Measurements from ENCODE around the gene PLLP.
"Not testable (repeated sequence)": the region's sequence is repeated elsewhere in the genome, so short reads cannot be mapped to it uniquely, and the experiment has no call there.

Gene PLLP

DNA sequence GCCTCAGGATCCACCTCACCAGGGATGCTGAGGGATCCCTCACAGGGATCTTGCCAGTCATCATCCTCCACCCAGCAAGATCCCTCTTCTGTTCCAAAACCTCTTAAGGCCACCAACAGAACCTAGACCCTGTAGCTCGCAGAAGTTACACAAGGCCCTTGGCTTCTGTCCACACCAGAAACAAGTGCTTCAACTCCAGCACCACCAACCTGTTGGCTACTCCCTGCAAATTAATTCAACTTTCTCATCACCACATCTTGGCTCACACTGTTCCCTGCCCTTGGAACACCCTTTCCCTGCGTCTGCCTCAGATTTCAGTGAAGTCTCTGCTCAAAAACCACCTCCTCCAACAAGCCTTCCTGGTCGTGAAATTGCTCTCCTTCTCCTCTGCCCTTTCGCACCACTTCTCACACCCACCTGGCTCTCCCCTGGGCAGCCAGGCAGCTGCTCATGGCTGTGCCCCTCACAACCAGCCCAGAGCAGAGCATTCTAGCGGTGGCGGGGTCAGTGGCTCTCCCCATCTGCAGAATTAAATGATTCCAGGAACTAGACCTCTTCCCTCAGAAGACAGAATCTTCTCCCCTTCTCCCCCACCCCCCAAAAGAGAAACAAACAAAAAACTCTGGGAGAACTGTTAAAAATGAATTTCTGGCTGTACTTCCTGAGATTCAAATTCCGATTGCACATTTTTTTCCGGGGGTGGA, 1.8 kb downstream of the PLLP start:
- DNase-seq (ENCODE audit: low read depth) = no peak
- no peak overlapping the region for H3K4me3 ChIP-seq (ENCODE audit: low read depth, low read length)
- TF ChIP-seq, protein P1, sequence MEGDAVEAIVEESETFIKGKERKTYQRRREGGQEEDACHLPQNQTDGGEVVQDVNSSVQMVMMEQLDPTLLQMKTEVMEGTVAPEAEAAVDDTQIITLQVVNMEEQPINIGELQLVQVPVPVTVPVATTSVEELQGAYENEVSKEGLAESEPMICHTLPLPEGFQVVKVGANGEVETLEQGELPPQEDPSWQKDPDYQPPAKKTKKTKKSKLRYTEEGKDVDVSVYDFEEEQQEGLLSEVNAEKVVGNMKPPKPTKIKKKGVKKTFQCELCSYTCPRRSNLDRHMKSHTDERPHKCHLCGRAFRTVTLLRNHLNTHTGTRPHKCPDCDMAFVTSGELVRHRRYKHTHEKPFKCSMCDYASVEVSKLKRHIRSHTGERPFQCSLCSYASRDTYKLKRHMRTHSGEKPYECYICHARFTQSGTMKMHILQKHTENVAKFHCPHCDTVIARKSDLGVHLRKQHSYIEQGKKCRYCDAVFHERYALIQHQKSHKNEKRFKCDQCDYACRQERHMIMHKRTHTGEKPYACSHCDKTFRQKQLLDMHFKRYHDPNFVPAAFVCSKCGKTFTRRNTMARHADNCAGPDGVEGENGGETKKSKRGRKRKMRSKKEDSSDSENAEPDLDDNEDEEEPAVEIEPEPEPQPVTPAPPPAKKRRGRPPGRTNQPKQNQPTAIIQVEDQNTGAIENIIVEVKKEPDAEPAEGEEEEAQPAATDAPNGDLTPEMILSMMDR (IDR thresholded peaks at IDR 0.05; ENCODE audit: insufficient read depth, low read depth, low read length, missing control alignments) = no peak

DNA sequence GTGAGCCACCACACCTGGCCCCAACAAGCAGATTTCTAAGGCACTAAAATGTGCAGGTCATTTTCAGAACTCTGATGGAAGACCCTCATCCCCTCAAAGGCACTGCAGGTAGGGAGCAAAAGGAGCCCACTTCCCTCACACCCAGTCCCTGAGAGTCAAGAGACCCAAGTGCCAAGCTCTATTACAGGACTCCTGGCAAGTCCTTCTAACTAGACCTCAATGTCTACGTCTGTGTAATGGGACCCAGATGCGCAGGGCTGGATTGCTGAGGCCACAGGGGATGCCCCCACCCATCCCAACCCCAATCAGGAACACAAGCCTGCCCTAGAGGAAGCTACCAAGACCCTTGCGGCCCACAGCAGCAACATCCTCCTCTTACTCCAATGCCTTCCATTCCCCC, 2.7 kb downstream of the PLLP start:
- DNase-seq (ENCODE audit: low read depth) = no peak
- TF ChIP-seq, protein P1 (IDR thresholded peaks at IDR 0.05; ENCODE audit: insufficient read depth, low read depth, low read length, missing control alignments) = no peak

DNA sequence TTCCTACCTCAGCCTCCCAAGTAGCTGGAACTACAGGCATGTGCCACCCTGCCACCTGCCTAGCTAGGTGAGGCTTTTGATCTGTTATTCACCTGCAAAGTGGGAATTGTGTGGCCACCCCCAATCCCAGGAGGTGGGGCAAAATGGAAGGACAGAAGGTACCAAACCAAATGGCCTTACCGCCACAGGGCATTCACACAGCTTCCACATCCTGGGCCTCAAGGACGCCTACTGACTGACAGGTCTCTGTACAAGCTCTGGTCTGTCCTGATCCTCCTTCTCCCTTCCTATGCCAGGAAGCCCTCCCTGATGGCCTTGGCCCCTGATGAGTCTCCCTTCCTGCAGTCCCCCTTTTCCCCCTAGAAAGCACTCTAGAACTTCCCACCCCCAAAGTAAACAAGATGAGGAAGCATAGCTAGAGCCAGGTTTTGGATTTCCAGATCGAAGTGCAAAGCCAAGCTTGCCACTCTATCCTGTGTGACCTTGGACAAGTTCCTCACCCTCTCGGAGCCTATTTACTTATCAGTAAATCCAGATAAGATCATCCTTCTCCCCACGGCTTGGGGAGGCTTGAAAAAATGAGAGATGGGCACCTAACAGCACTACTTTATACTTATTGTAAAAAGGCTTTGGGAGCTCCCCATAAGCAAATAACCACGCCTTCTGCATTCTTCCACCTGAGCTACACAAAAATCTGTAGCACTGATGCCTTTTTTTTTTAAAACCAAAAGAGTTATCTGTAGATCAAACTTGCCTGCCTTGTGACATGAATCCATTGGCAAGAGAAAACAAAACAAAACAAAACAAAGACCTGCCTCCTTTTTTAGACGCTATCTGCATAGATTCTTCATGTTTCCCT, 4.5 kb downstream of the PLLP start:
- no peak for DNase-seq (ENCODE audit: low read depth)
- TF ChIP-seq, protein P1 (IDR thresholded peaks at IDR 0.05; ENCODE audit: insufficient read depth, low read depth, low read length, missing control alignments) = no peak
- no peak overlapping the region for H3K4me3 ChIP-seq (ENCODE audit: low read depth, low read length)

More for the DNA sequence above, 2.7 kb downstream of the PLLP start:
- H3K4me3 ChIP-seq (ENCODE audit: low read depth, low read length) = no peak overlapping the region

DNA sequence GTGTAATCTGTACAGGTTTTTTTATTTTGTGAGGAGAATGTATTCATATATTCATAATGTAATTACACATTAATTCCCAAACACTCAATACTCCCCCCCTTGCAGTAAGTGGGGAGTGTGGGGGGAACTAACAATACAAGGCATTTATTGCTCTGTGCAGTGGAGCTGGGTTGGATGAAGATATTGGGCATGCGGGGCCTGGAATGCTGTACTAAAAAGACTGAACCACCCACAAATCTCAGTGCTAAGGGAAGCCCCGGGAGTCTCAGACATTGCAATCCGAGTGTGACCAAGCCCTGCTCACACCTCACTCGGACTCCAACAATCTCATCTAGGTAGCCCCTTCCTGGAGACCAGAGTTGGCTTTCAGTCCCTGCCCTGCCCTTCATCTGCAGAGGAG, 6.0 kb downstream of the PLLP start:
- no peak overlapping the region for H3K4me3 ChIP-seq (ENCODE audit: low read depth, low read length)
- DNase-seq (ENCODE audit: low read depth) = no peak
- TF ChIP-seq, protein P1 (IDR thresholded peaks at IDR 0.05; ENCODE audit: insufficient read depth, low read depth, low read length, missing control alignments) = no peak

DNA sequence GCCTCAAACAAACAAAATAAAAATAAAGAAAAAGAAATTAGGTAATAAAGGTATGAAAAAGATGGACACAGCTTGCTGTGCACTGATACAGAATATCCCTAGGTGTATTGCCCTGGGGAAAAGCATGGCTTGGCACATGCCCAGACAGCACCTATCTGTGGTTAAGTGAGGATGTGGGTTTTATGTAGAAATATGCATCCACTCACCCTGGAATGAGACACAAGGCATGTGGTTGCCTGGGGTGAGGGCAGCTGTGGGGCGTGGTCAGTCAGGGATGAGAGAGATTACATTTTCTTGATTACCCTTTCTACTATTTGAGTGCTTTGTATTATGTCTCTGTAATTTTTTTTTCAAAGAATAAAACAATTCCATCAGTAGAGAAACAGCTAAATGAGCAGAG, 6.9 kb downstream of the PLLP start:
- TF ChIP-seq, protein P1 (IDR thresholded peaks at IDR 0.05; ENCODE audit: insufficient read depth, low read depth, low read length, missing control alignments) = no peak
- DNase-seq (ENCODE audit: low read depth) = peak; percentile 46
- H3K4me3 ChIP-seq (ENCODE audit: low read depth, low read length) = no peak overlapping the region

DNA sequence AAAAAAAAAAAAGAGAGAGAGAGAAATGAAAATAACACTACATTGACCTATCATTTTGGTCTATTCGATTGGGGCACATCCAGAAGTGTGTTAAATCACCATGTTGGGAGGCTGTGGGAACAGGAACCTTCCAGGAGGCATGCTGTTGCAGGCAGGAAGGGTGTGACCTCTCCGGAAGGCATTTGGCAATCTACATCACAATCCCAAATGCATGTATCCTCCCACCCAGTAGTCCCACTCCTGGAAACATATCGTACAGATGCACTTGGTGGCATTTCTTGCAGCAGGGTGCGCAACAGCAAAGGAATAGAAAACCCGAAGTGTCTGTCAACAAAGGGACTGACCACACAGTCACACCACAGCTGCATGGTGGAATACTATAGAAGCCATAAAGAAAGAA, 7.9 kb downstream of the PLLP start:
- no peak for DNase-seq (ENCODE audit: low read depth)
- TF ChIP-seq, protein P1 (IDR thresholded peaks at IDR 0.05; ENCODE audit: insufficient read depth, low read depth, low read length, missing control alignments) = no peak
- H3K4me3 ChIP-seq (ENCODE audit: low read depth, low read length) = no peak overlapping the region

DNA sequence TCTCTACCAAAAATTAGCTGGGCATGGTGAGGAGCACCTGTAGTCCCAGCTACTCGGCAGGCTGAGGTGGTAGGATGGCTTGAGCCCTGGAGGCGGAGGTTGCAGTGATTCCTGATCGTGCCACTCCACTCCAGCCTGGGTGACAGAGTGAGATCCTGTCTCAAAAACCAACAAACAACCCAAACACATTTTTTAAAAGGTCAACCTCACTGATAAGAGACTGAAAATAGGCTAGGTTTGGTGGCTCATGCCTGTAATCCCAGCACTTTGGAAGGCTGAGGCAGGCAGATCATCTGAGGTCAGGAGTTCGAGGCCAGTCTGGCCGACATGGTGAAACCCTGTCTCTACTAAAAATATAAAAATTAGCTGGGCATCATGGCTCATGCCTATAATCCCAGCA, 8.5 kb downstream of the PLLP start:
- DNase-seq (ENCODE audit: low read depth); H3K4me3 ChIP-seq (ENCODE audit: low read depth, low read length): not testable (repeated sequence)

Measured in GM12865 (cell line).